B cell (primary cell): ENCODE results near the gene RPRD1B.

Experiments
- EZH2 ChIP-seq: IDR thresholded peaks from 2 replicates; pipeline ENCODE4 v1.6.1; 2012; ENCODE audit warnings: borderline replicate concordance, low read depth, mild to moderate bottlenecking, moderate library complexity, low read length; ENCODE audit not compliant: insufficient read depth, poor library complexity, severe bottlenecking
- TF ChIP-seq, protein P1 (sequence below): fragments of 200-600 bp; IDR thresholded peaks from one replicate; pipeline ENCODE4 v1.8.0; 2022; ENCODE audit warnings: antibody characterized with exemption, mild to moderate bottlenecking

DNA sequence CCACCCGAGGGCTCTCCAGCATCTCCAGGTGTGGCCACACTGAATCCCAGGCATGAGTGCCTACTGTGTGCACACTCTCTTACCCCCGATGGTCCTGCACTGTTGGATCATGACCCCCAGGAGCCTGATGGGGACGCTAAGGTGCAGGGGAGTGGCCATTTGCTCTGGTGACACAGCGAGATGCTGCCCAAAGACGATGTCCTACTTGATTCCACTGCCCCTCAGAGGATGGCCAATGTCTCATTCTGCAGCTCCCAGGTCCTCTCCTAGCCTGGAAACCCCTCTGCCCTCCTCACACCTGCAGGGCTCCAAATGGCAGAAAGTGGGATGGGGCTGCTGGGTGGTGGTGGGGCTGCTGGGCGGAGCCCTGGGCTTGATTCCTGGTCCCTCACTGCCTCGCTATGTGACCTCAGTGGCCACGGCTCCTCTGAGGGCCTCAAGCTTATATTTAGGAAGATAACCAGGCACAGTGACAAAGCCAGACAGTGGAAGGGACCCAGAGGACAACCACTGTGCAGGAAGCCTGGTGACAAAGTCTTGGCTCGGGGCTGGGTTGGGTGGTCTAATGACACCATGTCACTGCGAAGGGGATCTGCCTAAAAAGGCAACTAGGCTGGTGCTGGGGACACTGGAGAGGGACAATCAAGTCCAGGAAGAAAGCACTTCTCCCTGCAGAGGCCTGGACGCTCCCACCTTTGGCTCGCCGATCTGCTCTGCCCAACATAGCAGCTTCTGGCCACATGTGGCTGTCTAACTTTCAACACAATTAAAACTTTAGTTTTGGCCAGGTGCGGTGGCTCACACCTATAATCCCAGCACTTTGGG is 103.1 kb downstream of the RPRD1B start:
- TF ChIP-seq, protein P1, sequence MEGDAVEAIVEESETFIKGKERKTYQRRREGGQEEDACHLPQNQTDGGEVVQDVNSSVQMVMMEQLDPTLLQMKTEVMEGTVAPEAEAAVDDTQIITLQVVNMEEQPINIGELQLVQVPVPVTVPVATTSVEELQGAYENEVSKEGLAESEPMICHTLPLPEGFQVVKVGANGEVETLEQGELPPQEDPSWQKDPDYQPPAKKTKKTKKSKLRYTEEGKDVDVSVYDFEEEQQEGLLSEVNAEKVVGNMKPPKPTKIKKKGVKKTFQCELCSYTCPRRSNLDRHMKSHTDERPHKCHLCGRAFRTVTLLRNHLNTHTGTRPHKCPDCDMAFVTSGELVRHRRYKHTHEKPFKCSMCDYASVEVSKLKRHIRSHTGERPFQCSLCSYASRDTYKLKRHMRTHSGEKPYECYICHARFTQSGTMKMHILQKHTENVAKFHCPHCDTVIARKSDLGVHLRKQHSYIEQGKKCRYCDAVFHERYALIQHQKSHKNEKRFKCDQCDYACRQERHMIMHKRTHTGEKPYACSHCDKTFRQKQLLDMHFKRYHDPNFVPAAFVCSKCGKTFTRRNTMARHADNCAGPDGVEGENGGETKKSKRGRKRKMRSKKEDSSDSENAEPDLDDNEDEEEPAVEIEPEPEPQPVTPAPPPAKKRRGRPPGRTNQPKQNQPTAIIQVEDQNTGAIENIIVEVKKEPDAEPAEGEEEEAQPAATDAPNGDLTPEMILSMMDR: no peak
- TF ChIP-seq EZH2: no peak
